Neural cell (in vitro differentiated cells): ENCODE data around the gene SMIM7. TPM values are rescaled to one million over a fixed set of nuclear protein-coding genes. Genes with fewer than 3 reads are reported as not detected.

Source experiments
- H2AFZ ChIP-seq: fragments of 200-600, 300-800 bp; sonication (generic), shearing (Covaris generic); 2 replicates; pipeline ENCODE4 v1.6.0; 2014; ENCODE audit warnings: low read depth, mild to moderate bottlenecking, antibody characterized with exemption, low read length, moderate library complexity
- H3F3A ChIP-seq: fragments of 200-600 bp; shearing (Covaris generic); 2 replicates; pipeline ENCODE4 v1.6.1; 2016; ENCODE audit warnings: mild to moderate bottlenecking, moderate library complexity, mixed read lengths, antibody characterized with exemption, low read length; ENCODE audit not compliant: insufficient read depth, poor library complexity, severe bottlenecking
- H3K27ac ChIP-seq: fragments of 200-600, 300-800 bp; sonication (generic), shearing (Covaris generic); 2 replicates; pipeline ENCODE4 v1.5.1; 2014; ENCODE audit warnings: mild to moderate bottlenecking, low read length, moderate library complexity
- H3K27me3 ChIP-seq: fragments of 300-800, 200-600 bp; sonication (generic), shearing (Covaris generic); 2 replicates; pipeline ENCODE4 v1.6.0; 2014; ENCODE audit warnings: mild to moderate bottlenecking, low read depth, low read length, moderate library complexity; ENCODE audit not compliant: insufficient read depth
- H3K36me3 ChIP-seq: fragments of 300-800, 200-600 bp; sonication (generic), shearing (Covaris generic); 2 replicates; pipeline ENCODE4 v1.5.1; 2014; ENCODE audit warnings: mild to moderate bottlenecking, antibody characterized with exemption, low read length, moderate library complexity; ENCODE audit not compliant: insufficient read depth
- H3K4me2 ChIP-seq: fragments of 300-800, 200-600 bp; sonication (generic), shearing (Covaris generic); 2 replicates; pipeline ENCODE4 v1.6.0; 2014; ENCODE audit warnings: mild to moderate bottlenecking, low read length
- H3K4me3 ChIP-seq: fragments of 300-800, 200-600 bp; sonication (generic), shearing (Covaris generic); 2 replicates; pipeline ENCODE4 v1.5.1; 2014; ENCODE audit warnings: mild to moderate bottlenecking, low read length, moderate library complexity
- H3K79me2 ChIP-seq: fragments of 200-600 bp; shearing (Covaris generic); replicated peaks from 2 replicates; pipeline ENCODE4 v1.6.0; 2014; ENCODE audit warnings: mild to moderate bottlenecking, low read length, moderate library complexity; ENCODE audit not compliant: insufficient read depth
- H3K9ac ChIP-seq: fragments of 300-800, 200-600 bp; sonication (generic), shearing (Covaris generic); 2 replicates; pipeline ENCODE4 v1.6.1; 2016; ENCODE audit warnings: mild to moderate bottlenecking, low read length, mixed read lengths
- H3K9me2 ChIP-seq: fragments of 200-600 bp; shearing (Covaris generic); 2 replicates; pipeline ENCODE4 v1.6.1; 2016; ENCODE audit warnings: mild to moderate bottlenecking, low read length, mixed read lengths; ENCODE audit not compliant: insufficient read depth
- H3K9me3 ChIP-seq: fragments of 200-600, 300-800 bp; sonication (generic), shearing (Covaris generic); 2 replicates; pipeline ENCODE4 v1.6.1; 2016; ENCODE audit warnings: mild to moderate bottlenecking, mixed run types, low read length, moderate library complexity, mixed read lengths
- H4K20me1 ChIP-seq: fragments of 200-600 bp; shearing (Covaris generic); 2 replicates; pipeline ENCODE4 v1.6.1; 2016; ENCODE audit warnings: mild to moderate bottlenecking, mixed run types; ENCODE audit not compliant: insufficient read depth
- CTCF ChIP-seq: fragments of 450-650 bp; IDR thresholded peaks from 2 replicates; pipeline ENCODE4 v1.5.1; 2014; ENCODE audit warnings: antibody characterized with exemption, mild to moderate bottlenecking, moderate library complexity; ENCODE audit not compliant: poor library complexity, severe bottlenecking
- EP300 ChIP-seq: fragments of 450-650 bp; conservative IDR thresholded peaks from 2 replicates; pipeline ENCODE4 v1.6.1; 2014; ENCODE audit warnings: antibody characterized with exemption, mild to moderate bottlenecking, moderate library complexity; ENCODE audit not compliant: poor library complexity, severe bottlenecking
- EZH2 ChIP-seq: fragments of 200-600, 300-800 bp; shearing (Covaris generic), sonication (generic); IDR thresholded peaks from 2 replicates; pipeline ENCODE4 v1.6.1; 2014; ENCODE audit warnings: antibody characterized with exemption, low read length, borderline replicate concordance, mild to moderate bottlenecking; ENCODE audit not compliant: insufficient read depth, poor library complexity, severe bottlenecking
- MXI1 ChIP-seq: fragments of 450-650 bp; conservative IDR thresholded peaks from 2 replicates; pipeline ENCODE4 v1.6.1; 2014; ENCODE audit warnings: antibody characterized with exemption, mild to moderate bottlenecking; ENCODE audit not compliant: poor library complexity, severe bottlenecking
- POLR2AphosphoS5 ChIP-seq: IDR thresholded peaks from 2 replicates; pipeline ENCODE4 v1.6.1; 2012
- RAD21 ChIP-seq: fragments of 450-650 bp; conservative IDR thresholded peaks from 2 replicates; pipeline ENCODE4 v1.6.1; 2014; ENCODE audit warnings: antibody characterized with exemption, mild to moderate bottlenecking, moderate library complexity
- REST ChIP-seq: IDR thresholded peaks from 2 replicates; pipeline ENCODE4 v1.6.1; 2012; ENCODE audit warnings: borderline replicate concordance
- SMC3 ChIP-seq: fragments of 450-650 bp; conservative IDR thresholded peaks from 2 replicates; pipeline ENCODE4 v1.6.1; 2014; ENCODE audit warnings: antibody characterized with exemption, mild to moderate bottlenecking, moderate library complexity; ENCODE audit not compliant: poor library complexity
- TAF1 ChIP-seq: IDR thresholded peaks from 2 replicates; pipeline ENCODE4 v1.6.1; 2012; ENCODE audit warnings: low read depth
- polyA minus RNA-seq: library from RNA; depleted of rRNA, polyadenylated mRNA; stranded (reverse); fragments of >200 nt; gene quantifications from 2 replicates; pipeline ENCODE4 v1.2.3, GENCODE V29; 2014
- polyA plus RNA-seq: library from polyadenylated mRNA; depleted of rRNA; stranded (reverse); fragments of >200 nt; gene quantifications from 2 replicates; pipeline ENCODE4 v1.2.3, GENCODE V29; 2014

Gene SMIM7
- polyA plus RNA-seq (153 and 171 TPM in 2 replicates), polyA minus RNA-seq (54.2 and 63.1 TPM in 2 replicates)

- peaks cover 12% of the 10 kb centered on the region for H3K27me3 ChIP-seq
- no peaks in the 10 kb centered on the region for H3K9me3 ChIP-seq
- H4K20me1 ChIP-seq = no peaks in the 10 kb centered on the region
- peak within 1 kb of the TSS; percentile 98 for H3K4me2 ChIP-seq
- no peaks in the 10 kb centered on the region for H3F3A ChIP-seq
- H3K79me2 ChIP-seq = peaks cover 19% of the 10 kb centered on the region
- peak within 1 kb of the TSS; percentile 97 for H3K27ac ChIP-seq
- H3K36me3 ChIP-seq = no peaks in the 10 kb centered on the region
- peak within 1 kb of the TSS; percentile 95 for H2AFZ ChIP-seq
- TF ChIP-seq SMC3 (peak; percentile 34), CTCF (peak; percentile 74), POLR2AphosphoS5 (peak; percentile 96), RAD21 (no peak), EZH2 (no peak), MXI1 (peak; percentile 66), TAF1 (peak; percentile 67), REST (peak; percentile 82), EP300 (peak; percentile 69)
- peak within 1 kb of the TSS; percentile 93 for H3K9ac ChIP-seq
- H3K9me2 ChIP-seq = no peaks in the 10 kb centered on the region
- peak within 1 kb of the TSS; percentile 93 for H3K4me3 ChIP-seq
Observed at GRCh38 chr19:16659832-16660708, at the start of gene SMIM7. Gene SMIM7 (minus strand): TSS chr19:16660144. CDS start chr19:16660110, 34 bp downstream.

GRCh38 chr19:16703677-16704076 is 43.7 kb upstream of the SMIM7 start:
- no peaks in the 10 kb centered on the region for H3K27me3 ChIP-seq
- H3K9me3 ChIP-seq = no peaks in the 10 kb centered on the region
- TF ChIP-seq RAD21 (no peak), CTCF (no peak), MXI1 (no peak), TAF1 (no peak), POLR2AphosphoS5 (no peak), EP300 (no peak), SMC3 (no peak), EZH2 (no peak), REST (no peak)
- H3F3A ChIP-seq = no peaks in the 10 kb centered on the region
- H4K20me1 ChIP-seq = no peaks in the 10 kb centered on the region
- no peak overlapping the region for H3K4me3 ChIP-seq
- no peak overlapping the region for H3K9ac ChIP-seq
- no peak overlapping the region for H3K4me2 ChIP-seq
- H3K79me2 ChIP-seq = no peaks in the 10 kb centered on the region
- H3K27ac ChIP-seq = no peak overlapping the region
- no peak overlapping the region for H2AFZ ChIP-seq
- no peaks in the 10 kb centered on the region for H3K9me2 ChIP-seq
- no peaks in the 10 kb centered on the region for H3K36me3 ChIP-seq
